ENCODE data around the gene CD9. TPM values are rescaled to one million over a fixed set of nuclear protein-coding genes. Genes with fewer than 3 reads are reported as not detected.

CD9 gene
- total and polyA plus RNA-seq, 2 donors (not counting 3 experiments of a cell fraction or from before 2014, with no cell fraction given) = 379 to 1,225 TPM

- H3K9me1 ChIP-seq (replicated peaks; ENCODE audit: control insufficient read depth, extremely low read depth, insufficient read depth, low read length) = no peaks in the 10 kb centered on the region
- ChIA-PET CTCF (no interaction called here), POLR2A (no interaction called here)
- FAIRE-seq = no peak
- intact Hi-C loops (cut with micrococcal nuclease) (no loop called here), dilution Hi-C loops (cut with MboI; ENCODE audit: extremely low pct_ligation_motif_present, low sequenced_read_pairs) (no loop called here)
- TF ChIP-seq FOS (IDR thresholded peaks at IDR 0.05; ENCODE audit: borderline replicate concordance, insufficient read depth, low read length) (no peak), MYC (IDR thresholded peaks at IDR 0.05; ENCODE audit: low read depth, low read length) (no peak), EZH2 (IDR thresholded peaks at IDR 0.05; ENCODE audit: borderline replicate concordance, low read depth, low read length, severe bottlenecking) (no peak)
- DNase-seq (ENCODE audit: low read depth, low spot score) = no peak
- no peak overlapping the region for H3K9ac ChIP-seq (replicated peaks; ENCODE audit: extremely low read depth, insufficient read depth, low read length)
- peaks cover 45% of the 10 kb centered on the region for H3K4me1 ChIP-seq (ENCODE audit: control insufficient read depth, extremely low read depth, insufficient read depth, low read length)
- H3K27ac ChIP-seq (ENCODE audit: insufficient read depth, low read depth, low read length) = no peak overlapping the region
- H3K27me3 ChIP-seq (ENCODE audit: control insufficient read depth in 2 of 2, insufficient read depth in 2 of 2, low read length in 2 of 2) = no peaks in the 10 kb centered on the region
- no peak overlapping the region for H3K4me3 ChIP-seq (replicated peaks in 1 of 3; ENCODE audit: insufficient read depth in 1 of 3, low read depth in 1 of 3, low read length in 3 of 3)
- H3K4me2 ChIP-seq (ENCODE audit: insufficient read depth, low read length) = no peak overlapping the region
- no peaks in the 10 kb centered on the region for H3K36me3 ChIP-seq (ENCODE audit: control insufficient read depth in 2 of 2, extremely low read depth in 1 of 2, insufficient read depth in 2 of 2, low read length in 2 of 2)
- H3K79me2 ChIP-seq (ENCODE audit: control insufficient read depth, insufficient read depth, low read length) = no peaks in the 10 kb centered on the region
- no peak overlapping the region for H2AFZ ChIP-seq (ENCODE audit: low read depth, low read length)
- no peaks in the 10 kb centered on the region for H4K20me1 ChIP-seq (replicated peaks; ENCODE audit: control insufficient read depth, extremely low read depth, insufficient read depth, low read length)
- H3K9me3 ChIP-seq (replicated peaks; ENCODE audit: control insufficient read depth, insufficient read depth, low read length) = no peaks in the 10 kb centered on the region
- BruUV-seq (replicated peaks) = no TSS peak
These were observed 81.0 kb downstream of the CD9 start for GRCh38 chr12:6281081-6281809.

GRCh38 chr12:6282453-6282840 is 82.2 kb downstream of the CD9 start:
- Histone ChIP-seq H3K27me3 (ENCODE audit: control insufficient read depth in 2 of 2, insufficient read depth in 2 of 2, low read length in 2 of 2) (no peaks in the 10 kb centered on the region), H3K9me3 (replicated peaks; ENCODE audit: control insufficient read depth, insufficient read depth, low read length) (no peaks in the 10 kb centered on the region), H3K4me3 (replicated peaks in 1 of 3; ENCODE audit: insufficient read depth in 1 of 3, low read depth in 1 of 3, low read length in 3 of 3) (no peak overlapping the region), H3K4me2 (ENCODE audit: insufficient read depth, low read length) (no peak overlapping the region), H3K36me3 (ENCODE audit: control insufficient read depth in 2 of 2, extremely low read depth in 1 of 2, insufficient read depth in 2 of 2, low read length in 2 of 2) (no peaks in the 10 kb centered on the region), H3K27ac (ENCODE audit: insufficient read depth, low read depth, low read length) (no peak overlapping the region), H3K9me1 (replicated peaks; ENCODE audit: control insufficient read depth, extremely low read depth, insufficient read depth, low read length) (no peaks in the 10 kb centered on the region), H2AFZ (ENCODE audit: low read depth, low read length) (no peak overlapping the region), H3K4me1 (ENCODE audit: control insufficient read depth, extremely low read depth, insufficient read depth, low read length) (peaks cover 47% of the 10 kb centered on the region), H3K79me2 (ENCODE audit: control insufficient read depth, insufficient read depth, low read length) (no peaks in the 10 kb centered on the region), H3K9ac (replicated peaks; ENCODE audit: extremely low read depth, insufficient read depth, low read length) (no peak overlapping the region), H4K20me1 (replicated peaks; ENCODE audit: control insufficient read depth, extremely low read depth, insufficient read depth, low read length) (no peaks in the 10 kb centered on the region)
- no TSS peak for BruUV-seq (replicated peaks)
- DNase-seq (ENCODE audit: low read depth, low spot score) (no peak), FAIRE-seq (no peak)
- TF ChIP-seq GATA2 (IDR thresholded peaks at IDR 0.05; ENCODE audit: insufficient read depth, insufficient read length, low read depth, low read length) (no peak), JUN (IDR thresholded peaks at IDR 0.05; ENCODE audit: borderline replicate concordance, insufficient read depth, insufficient read length, low read depth) (no peak)
- dilution Hi-C loops (cut with MboI; ENCODE audit: extremely low pct_ligation_motif_present, low sequenced_read_pairs) = no loop called here
- CTCF ChIA-PET = interaction anchor here (3.1 to 6.1 kb wide), 2 partner anchors 82 to 86 kb away, joined by 31 to 120 read pairs; partner anchors contain the start of gene CD9
- intact Hi-C loops (cut with micrococcal nuclease) = no loop called here
- POLR2A ChIA-PET = no interaction called here
